MM.1S (cell line): Measurements from ENCODE around the gene PRRG2.
"Not testable (repeated sequence)": the region's sequence is repeated elsewhere in the genome, so short reads cannot be mapped to it uniquely, and the experiment has no call there.

Source experiments
- DNase-seq: peaks from one replicate; pipeline ENCODE4 v3.0.0-alpha.2; 2015
- H2AFZ ChIP-seq: fragments of 300-600 bp; sonication (generic); 2 replicates; pipeline ENCODE4 v1.6.0; 2016; ENCODE audit warnings: antibody characterized with exemption, low read length
- H3F3A ChIP-seq: fragments of 300-600 bp; sonication (generic); 2 replicates; pipeline ENCODE4 v1.6.1; 2016; ENCODE audit warnings: mild to moderate bottlenecking, antibody characterized with exemption, low read length, moderate library complexity, mixed read lengths; ENCODE audit not compliant: insufficient read depth
- H3K27ac ChIP-seq: fragments of 300-600 bp; sonication (generic); 2 replicates; pipeline ENCODE4 v1.5.1; 2016; ENCODE audit warnings: mild to moderate bottlenecking, low read length
- H3K27me3 ChIP-seq: fragments of 300-600 bp; sonication (generic); replicated peaks from 2 replicates; pipeline ENCODE4 v1.6.0; 2016; ENCODE audit warnings: low read length; ENCODE audit not compliant: insufficient read depth
- H3K36me3 ChIP-seq: fragments of 300-600 bp; sonication (generic); replicated peaks from 2 replicates; pipeline ENCODE4 v1.6.1; 2016; ENCODE audit warnings: mild to moderate bottlenecking, low read length, mixed read lengths; ENCODE audit not compliant: insufficient read depth
- H3K4me1 ChIP-seq: fragments of 300-600 bp; sonication (generic); 2 replicates; pipeline ENCODE4 v1.6.1; 2016; ENCODE audit warnings: low read length, mixed read lengths
- H3K4me2 ChIP-seq: fragments of 300-600 bp; sonication (generic); 2 replicates; pipeline ENCODE4 v1.6.0; 2016; ENCODE audit warnings: low read depth, low read length
- H3K4me3 ChIP-seq: fragments of 300-600 bp; sonication (generic); 2 replicates; pipeline ENCODE4 v1.5.1; 2016; ENCODE audit warnings: low read length, mixed read lengths
- H3K79me2 ChIP-seq: fragments of 300-600 bp; sonication (generic); 2 replicates; pipeline ENCODE4 v1.6.1; 2016; ENCODE audit warnings: mixed run types, low read length, mixed read lengths
- H3K9ac ChIP-seq: fragments of 300-600 bp; sonication (generic); 2 replicates; pipeline ENCODE4 v1.6.1; 2016; ENCODE audit warnings: low read length, mixed read lengths
- H3K9me2 ChIP-seq: fragments of 300-600 bp; sonication (generic); replicated peaks from 2 replicates; pipeline ENCODE4 v1.6.1; 2016; ENCODE audit warnings: mild to moderate bottlenecking, low read length, mixed read lengths; ENCODE audit not compliant: insufficient read depth
- H3K9me3 ChIP-seq: fragments of 300-600 bp; sonication (generic); replicated peaks from 2 replicates; pipeline ENCODE4 v1.6.1; 2016; ENCODE audit warnings: mild to moderate bottlenecking, low read length, mixed read lengths; ENCODE audit not compliant: insufficient read depth
- H4K20me1 ChIP-seq: fragments of 300-600 bp; sonication (generic); 2 replicates; pipeline ENCODE4 v1.6.1; 2016; ENCODE audit warnings: mild to moderate bottlenecking, low read length, moderate library complexity, mixed read lengths; ENCODE audit not compliant: insufficient read depth
- CTCF ChIP-seq: fragments of 300-600 bp; sonication (generic); IDR thresholded peaks from 2 replicates; pipeline ENCODE4 v1.5.1; 2016; ENCODE audit warnings: antibody characterized with exemption, low read length, mixed read lengths
- EZH2 ChIP-seq: fragments of 300-600 bp; sonication (generic); optimal IDR thresholded peaks from 2 replicates; pipeline ENCODE3; 2017; ENCODE audit warnings: low read depth, mild to moderate bottlenecking, antibody characterized with exemption, low read length, mixed read lengths
- EZH2phosphoT487 ChIP-seq: fragments of 300-600 bp; sonication (generic); IDR thresholded peaks from 2 replicates; pipeline ENCODE4 v1.6.1; 2018; ENCODE audit warnings: antibody characterized with exemption, low read length

PRRG2 gene

GRCh38 chr19:49631014-49631588, 50.0 kb downstream of the PRRG2 start:
- Histone ChIP-seq H3K4me1 (no peaks in the 10 kb centered on the region), H3K4me2 (no peak overlapping the region), H3K27ac (no peak overlapping the region), H3K27me3 (no peaks in the 10 kb centered on the region), H4K20me1 (no peaks in the 10 kb centered on the region), H3K4me3 (no peak overlapping the region), H3K79me2 (no peaks in the 10 kb centered on the region), H3K9ac (no peak overlapping the region), H2AFZ (no peak overlapping the region), H3K36me3 (no peaks in the 10 kb centered on the region), H3K9me3 (no peaks in the 10 kb centered on the region), H3K9me2 (no peaks in the 10 kb centered on the region), H3F3A (no peaks in the 10 kb centered on the region)
- TF ChIP-seq EZH2phosphoT487 = no peak
- TF ChIP-seq EZH2 = no peak
- no peak for TF ChIP-seq CTCF
- no peak for DNase-seq

GRCh38 chr19:49631610-49632192, 50.6 kb downstream of the PRRG2 start:
- H3K9me2 ChIP-seq = no peaks in the 10 kb centered on the region
- no peaks in the 10 kb centered on the region for H3K4me1 ChIP-seq

GRCh38 chr19:49632576-49632975, 51.5 kb downstream of the PRRG2 start:
- Histone ChIP-seq H3K4me3 (no peak overlapping the region), H3K4me1 (no peaks in the 10 kb centered on the region), H3K27ac (no peak overlapping the region), H3K9me2 (no peaks in the 10 kb centered on the region), H3K4me2 (no peak overlapping the region), H3K9me3 (no peaks in the 10 kb centered on the region), H3K27me3 (no peaks in the 10 kb centered on the region), H3K36me3 (no peaks in the 10 kb centered on the region), H2AFZ (no peak overlapping the region), H3K9ac (no peak overlapping the region), H3K79me2 (no peaks in the 10 kb centered on the region), H4K20me1 (no peaks in the 10 kb centered on the region), H3F3A (no peaks in the 10 kb centered on the region)
- no peak for DNase-seq
- TF ChIP-seq EZH2phosphoT487 = no peak
- TF ChIP-seq CTCF = no peak
- no peak for TF ChIP-seq EZH2

More at GRCh38 chr19:49631610-49632192, 50.6 kb downstream of the PRRG2 start:
- no peak for DNase-seq
- Histone ChIP-seq H3K36me3 (no peaks in the 10 kb centered on the region), H3K27ac (no peak overlapping the region), H3F3A (no peaks in the 10 kb centered on the region), H3K27me3 (no peaks in the 10 kb centered on the region), H2AFZ (no peak overlapping the region), H3K9ac (no peak overlapping the region), H3K4me2 (no peak overlapping the region), H3K4me3 (no peak overlapping the region), H3K79me2 (no peaks in the 10 kb centered on the region), H4K20me1 (no peaks in the 10 kb centered on the region), H3K9me3 (no peaks in the 10 kb centered on the region)
- TF ChIP-seq EZH2phosphoT487 (no peak), EZH2 (no peak), CTCF (no peak)

- H3K79me2 ChIP-seq, H3K27me3 ChIP-seq, H3K36me3 ChIP-seq: not testable (repeated sequence)
These were observed 52.2 kb downstream of the PRRG2 start for GRCh38 chr19:49633273-49633672.

More at GRCh38 chr19:49633273-49633672, 52.2 kb downstream of the PRRG2 start:
- H2AFZ ChIP-seq, H3K9me3 ChIP-seq, H3K4me1 ChIP-seq, H4K20me1 ChIP-seq, H3K4me2 ChIP-seq, H3F3A ChIP-seq, H3K9me2 ChIP-seq, DNase-seq, H3K9ac ChIP-seq, H3K27ac ChIP-seq, H3K4me3 ChIP-seq: not testable (repeated sequence)
